ENCODE measurements around the gene PSMB2. TPM values are rescaled to one million over a fixed set of nuclear protein-coding genes. Genes with fewer than 3 reads are reported as not detected.

Gene PSMB2
- 18.5 and 20.6 TPM in 2 replicates for total RNA-seq

DNA sequence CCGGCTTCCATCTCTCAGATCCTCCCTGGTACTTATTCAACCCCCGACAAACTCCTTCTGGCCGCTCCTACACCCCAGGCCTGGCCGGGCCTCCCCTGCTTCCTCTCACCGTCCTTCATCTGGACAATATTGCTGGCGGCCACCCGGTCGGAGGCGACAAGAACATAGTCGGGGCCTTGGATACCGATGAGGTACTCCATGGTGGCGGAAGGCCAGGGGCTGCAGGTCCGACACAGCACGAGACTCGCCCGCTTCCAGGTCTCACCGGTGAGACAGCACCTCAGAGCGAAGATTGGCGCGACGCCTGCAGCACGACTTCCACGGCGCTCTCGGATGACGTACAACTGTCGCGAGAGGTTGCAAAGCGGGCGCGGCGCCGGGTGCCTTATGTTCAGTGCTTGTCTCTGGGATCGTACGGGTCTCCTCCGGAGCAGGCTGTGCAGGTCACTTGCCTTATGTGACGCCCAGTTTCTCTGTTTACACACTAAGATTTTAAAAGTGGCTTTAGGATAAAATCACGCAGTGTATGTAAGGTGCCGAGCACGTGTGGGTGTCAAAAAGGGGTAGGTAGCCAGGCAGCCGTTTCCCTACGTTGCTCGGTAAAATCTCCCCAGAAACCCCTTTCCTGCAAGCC is at the start of gene PSMB2:
TSS of gene PSMB2 (minus strand) at position 294 of the 634 bp plus-strand sequence. CDS start at position 200, 94 bp downstream.

DNA sequence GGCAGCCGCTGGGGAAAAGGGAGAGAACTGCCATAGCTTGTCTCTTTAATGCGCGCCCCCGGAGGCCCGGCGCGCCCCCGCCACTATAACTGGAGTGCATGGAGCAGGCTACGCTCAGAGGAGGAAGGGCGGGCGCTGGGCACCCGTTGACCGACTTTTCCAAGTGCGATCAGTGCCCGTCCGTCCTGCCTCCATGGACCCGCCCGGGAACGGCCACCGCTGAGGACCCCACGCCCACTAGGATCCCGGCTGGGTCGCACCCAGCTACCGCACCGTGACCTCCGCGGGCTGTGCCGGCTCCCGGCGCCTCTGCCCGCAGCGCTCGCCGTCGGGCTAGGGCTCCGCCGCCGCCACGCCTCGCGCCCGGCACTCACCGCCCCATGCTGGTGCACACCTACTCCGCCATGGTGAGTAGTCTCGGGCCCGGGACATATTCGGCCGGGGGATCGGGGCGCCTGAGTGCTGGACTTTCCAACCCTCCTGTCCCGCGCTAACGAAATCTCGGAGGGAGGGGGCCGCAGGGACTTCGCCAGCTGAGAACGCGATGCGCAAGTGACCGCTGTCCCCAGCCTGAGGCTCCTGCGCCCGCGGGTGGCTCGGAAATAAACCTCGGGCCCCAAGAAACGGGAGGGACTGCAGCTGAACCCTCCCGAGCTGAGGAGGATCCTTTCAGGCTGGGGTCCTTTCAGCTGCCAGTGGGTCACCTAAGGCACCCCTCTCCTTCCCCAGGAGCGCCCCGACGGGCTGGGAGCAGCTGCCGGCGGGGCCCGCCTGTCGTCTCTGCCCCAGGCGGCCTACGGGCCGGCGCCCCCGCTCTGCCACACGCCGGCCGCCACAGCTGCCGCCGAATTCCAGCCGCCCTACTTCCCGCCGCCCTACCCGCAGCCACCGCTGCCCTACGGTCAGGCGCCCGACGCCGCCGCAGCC is 67.9 kb downstream of the PSMB2 start, which contains the start of gene TFAP2E:
TSS of gene TFAP2E (plus strand) at position 117 of the 927 bp plus-strand sequence. CDS start at position 381, 264 bp downstream.

DNA sequence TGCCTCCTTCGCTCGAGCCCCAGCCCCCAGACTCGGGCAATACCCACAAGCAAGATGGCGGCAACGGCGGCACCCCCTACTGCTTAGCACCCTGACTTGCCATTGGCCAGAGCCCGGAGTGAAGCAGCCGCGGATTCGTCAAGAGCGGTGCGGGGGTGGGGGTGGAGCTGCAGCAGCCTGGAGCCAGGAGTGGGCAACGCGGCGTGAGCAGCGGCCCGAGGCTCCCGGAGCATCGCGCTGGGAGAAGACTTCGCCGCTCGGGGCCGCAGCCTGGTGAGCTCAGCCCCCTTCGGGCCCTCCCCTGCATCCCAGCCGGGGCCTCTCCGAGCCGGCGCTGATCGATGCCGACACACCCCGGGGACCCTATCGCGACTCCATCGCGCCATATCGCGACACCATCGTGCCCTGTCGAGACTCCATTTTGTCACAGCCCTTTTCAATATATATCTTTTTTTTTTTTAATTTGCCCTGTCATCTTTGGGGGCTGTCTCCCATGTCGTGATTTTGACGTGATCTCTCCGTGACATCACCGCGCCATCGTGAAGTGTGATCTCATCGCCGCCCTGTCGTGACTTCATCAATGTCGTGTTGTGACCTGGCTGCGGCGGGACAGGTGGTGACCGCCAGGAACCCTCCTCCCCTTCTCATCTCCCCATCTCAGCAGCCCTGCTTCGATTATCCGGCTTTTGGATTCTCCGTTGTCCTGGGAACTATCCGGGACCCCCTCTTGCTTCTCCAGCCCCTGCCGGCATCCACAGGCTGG is 83.5 kb downstream of the PSMB2 start, which contains the start of gene NCDN:
TSS of gene NCDN (plus strand) at position 189 of the 763 bp plus-strand sequence. CDS start at position 581, 392 bp downstream.

DNA sequence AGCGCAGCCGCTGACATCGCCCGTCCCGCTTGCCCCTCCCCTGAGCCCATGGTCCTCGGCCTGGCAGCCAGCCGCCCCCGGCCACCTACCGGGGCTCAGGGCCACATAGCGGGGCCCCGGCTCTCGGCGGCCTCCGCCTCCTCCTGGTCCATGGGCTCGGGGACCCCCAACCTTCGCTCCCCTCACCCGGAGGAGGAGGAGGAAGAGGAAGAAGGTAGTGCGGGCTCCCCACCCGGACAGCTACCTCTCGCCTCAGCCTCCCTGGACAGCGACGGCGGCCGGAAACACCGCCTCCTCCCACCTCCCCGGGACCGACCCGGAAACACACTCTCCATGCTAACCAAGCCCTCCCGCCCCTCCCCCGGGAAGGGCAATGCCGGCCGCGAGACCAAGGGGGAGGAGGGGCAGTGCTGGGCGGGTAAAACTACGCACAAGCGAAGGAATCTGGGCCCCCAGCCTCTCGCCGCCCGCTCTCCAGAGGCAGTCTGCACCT is 84.2 kb downstream of the PSMB2 start, which contains the start of gene KIAA0319L:
TSS of gene KIAA0319L (minus strand) at position 286 of the 493 bp plus-strand sequence. CDS start 2,912 bp downstream, outside the sequence.

Other genes with a start within 250 kb of the PSMB2 start
- gene KIAA0319L, start 84.1 kb downstream of the PSMB2 start, total RNA-seq: 34.7 and 40.5 TPM in 2 replicates
- gene NCDN, start 83.7 kb downstream of the PSMB2 start, total RNA-seq: 22.7 and 23.3 TPM in 2 replicates
- 0.13 TPM in 1 of 2 replicates, not detected in the other for gene TFAP2E, start 68.2 kb downstream of the PSMB2 start, total RNA-seq
- 25.6 and 26.7 TPM in 2 replicates for gene C1orf216, start 77.4 kb upstream of the PSMB2 start, total RNA-seq
- gene CLSPN, start 128.5 kb upstream of the PSMB2 start, total RNA-seq: 12.0 and 23.1 TPM in 2 replicates
- 18.0 and 18.4 TPM in 2 replicates for gene AGO4, start 166.5 kb upstream of the PSMB2 start, total RNA-seq
- gene AGO1, start 241.7 kb upstream of the PSMB2 start, total RNA-seq: 10.3 and 14.1 TPM in 2 replicates

Data from aortic smooth muscle cell (primary cell).